ENCODE data around the gene ASTL.
"Not testable (repeated sequence)": the region's sequence is repeated elsewhere in the genome, so short reads cannot be mapped to it uniquely, and the experiment has no call there.

The ASTL gene

DNA sequence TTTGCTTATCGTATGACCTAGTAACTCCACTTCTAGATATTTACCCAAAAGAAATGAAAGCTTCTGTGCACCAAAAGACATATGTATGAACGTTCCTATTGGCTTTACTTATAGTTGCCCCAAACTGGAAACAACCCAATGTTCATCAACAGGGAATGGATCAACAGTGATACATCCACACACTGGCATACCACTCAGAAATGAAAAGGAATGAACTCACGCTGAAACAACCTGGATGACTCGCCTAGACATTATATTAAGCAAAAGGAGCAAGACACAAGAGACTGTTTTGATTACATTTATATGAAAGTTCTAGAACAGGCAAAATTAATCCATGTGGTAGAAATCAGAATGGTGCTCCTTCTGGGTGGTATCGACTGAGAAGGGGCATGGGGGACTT, 40.9 kb downstream of the ASTL start:
- no peak for DNase-seq

DNA sequence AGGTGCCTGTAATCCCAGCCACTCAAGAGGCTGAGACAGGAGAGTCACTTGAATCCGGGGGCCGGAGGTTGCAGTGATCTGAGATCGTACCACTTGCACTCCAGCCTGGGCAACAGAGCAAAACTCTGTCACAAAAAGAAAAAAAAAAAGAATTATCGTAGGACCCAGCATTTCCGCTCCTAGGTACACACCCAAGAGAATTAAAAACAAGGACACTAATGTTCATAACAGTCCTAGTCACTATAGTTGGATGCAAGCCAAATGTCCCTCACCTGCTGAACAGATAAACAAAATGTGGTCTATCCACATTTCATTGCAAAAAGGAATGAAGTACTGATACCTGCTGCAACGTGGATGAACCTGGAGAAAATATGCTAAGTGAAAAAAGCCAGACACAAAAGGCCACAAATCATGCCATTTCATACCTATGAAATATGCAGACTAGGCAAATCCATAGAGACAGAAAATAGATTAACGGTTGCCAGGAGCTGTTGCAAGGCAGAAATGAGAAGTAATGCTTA, 43.1 kb downstream of the ASTL start:
- DNase-seq: no peak

DNA sequence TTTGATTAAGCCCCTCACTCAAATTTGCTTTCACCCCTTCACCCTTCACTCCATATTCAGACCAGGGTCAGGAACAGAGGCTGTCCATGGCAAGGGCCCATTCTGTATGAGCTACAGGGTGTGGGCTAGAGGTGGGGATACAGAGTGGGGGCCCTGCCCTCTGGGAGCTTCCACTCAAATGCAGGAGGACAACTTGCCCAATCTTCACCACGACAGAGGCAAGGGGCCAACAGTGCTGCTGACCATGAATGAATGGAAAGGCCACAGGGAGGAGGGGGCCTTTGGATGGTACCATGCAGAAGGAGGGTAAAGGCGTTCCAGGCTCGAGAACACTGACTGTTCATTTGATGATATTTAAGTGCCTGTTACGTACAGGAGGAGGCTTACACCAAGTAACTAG, 44.8 kb downstream of the ASTL start:
- DNase-seq: no peak

DNA sequence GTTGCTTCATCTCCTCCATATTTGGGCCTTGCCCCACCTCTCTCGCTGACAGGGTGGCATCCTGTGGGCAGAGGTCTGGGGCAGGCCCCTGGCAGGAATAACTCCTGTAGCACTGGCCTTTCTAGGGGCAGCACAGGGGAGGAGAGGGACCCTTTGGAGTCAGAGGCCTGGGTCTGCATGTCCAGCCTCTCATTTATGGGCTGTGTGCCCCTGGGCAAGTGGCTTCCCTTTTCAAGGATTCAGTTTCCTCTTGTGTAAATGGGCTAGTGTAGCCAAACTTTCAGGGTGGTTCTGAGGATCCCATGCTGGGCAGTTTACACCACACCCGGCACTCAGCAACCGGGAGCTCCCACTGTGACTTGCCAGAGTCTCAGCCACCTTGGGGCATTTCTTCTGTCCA, 45.4 kb downstream of the ASTL start:
- DNase-seq: no peak

DNA sequence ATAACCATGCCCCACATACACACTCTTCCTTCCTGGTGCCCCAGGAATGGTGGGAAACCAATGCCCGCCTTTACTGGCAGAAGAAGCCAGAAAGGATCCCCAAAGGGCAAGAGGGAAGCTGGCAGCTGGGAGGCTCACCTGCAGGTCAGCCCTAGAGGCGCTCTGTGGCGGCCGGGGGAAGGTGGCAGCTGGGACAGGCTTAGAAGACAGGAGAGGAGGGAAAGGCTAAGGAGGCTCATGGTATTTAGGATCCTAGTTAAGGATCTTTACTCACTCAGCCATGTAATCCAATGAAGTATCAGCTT, 45.8 kb downstream of the ASTL start:
- no peak for DNase-seq

DNA sequence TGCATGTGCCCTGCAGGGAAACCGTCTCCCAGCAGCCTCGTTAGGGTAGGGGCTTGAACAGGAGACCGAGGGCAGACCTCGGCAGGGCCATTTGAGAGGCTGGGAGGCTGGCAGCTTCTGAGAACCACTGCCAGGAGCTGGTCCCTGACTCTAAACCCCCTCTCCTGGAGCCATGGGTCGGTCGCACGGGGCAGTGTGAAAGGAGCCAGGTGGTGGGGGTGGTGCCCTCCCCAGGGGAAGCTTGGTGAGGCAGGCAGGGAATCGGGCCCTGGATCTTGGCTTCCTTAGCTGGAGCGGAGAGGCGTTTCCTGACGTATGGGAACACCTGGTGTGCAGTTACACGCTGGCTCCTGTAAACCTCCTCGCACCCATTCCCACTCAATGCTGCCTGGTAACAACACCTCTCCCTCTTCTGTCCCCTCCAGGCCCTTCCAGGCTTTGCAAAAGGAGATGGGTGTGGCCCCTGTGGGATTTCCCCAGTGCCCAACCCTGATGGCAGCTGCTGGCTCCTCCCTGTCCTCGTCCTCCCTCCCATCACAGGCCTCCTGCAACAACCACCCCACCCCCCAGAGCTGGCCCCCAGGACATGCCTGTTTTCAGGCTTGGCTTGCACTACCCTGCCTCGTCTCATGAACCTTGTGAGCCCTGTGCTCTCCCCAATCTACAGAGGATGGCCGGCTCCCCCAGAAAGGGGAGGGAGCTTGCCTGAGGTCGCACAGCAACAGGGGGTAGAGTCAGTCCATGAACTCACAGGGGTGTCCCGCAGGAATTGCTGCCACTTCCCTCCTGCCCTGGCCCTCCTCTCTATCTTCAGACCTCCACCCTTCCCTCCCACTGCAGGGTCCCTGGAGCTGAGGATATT, 46.4 kb downstream of the ASTL start:
- DNase-seq: no peak

DNA sequence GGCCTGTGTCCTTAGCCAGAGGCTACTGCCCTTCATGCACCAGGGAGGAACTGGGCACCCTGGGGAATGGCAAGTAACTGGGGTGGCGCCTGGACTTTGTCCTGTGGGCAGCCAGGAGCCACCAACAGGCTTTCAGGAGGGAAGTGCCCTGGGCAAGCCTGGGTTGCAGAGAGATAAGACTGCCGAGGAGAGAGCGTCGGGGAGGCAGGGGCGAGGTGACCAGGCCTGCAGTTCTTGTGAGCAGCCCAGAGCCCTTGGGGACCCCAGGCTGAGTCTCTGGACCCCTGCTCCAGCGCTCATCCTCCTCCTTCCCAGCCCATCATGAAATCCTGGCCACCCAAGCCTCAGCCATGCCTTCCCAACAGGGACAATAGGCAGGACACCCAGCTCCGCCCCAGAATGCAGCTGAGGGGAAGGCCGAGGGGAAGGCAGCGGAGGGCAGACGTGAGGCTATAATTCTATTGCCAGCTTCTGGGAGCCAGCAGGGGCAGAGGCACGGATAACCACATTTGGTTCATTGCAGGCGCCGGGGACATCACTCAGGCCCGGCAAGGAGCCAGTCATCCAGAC, 47.1 kb downstream of the ASTL start:
- DNase-seq: no peak

DNA sequence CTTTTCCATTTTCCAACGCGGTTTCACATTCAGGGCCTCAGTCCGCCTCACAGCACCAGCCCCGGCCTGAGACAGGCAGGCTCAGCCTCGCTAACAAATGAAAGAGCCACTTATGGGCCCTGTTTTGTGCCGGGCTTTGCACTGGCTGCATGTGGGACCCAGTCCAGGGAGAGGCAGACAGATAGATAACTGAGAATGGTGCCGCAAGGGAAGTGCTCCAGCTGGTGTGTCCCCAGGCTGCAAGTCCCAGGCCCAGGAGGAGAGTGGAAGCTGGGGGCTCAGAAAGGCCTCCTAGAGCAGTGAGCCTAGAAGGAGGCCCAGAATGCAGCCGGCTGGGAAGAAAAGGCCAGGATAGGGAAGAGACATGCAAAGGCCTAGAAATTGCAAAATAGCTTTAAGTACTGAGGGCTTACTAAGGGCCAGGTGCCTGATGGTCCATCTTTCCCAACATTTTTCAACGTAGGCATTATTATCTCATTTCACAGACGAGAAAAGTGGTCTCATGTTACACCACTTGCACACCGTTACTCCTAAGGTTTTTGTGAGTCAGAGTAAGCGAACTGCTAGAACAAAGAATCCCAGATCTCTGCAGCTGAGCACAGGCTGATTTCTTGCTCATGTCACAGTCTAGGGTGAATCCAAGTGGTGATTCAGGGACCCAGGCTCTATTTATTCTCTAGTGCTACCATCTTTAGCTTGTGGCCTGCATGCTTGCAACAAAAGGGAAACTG, 47.9 kb downstream of the ASTL start:
- no peak for DNase-seq

DNA sequence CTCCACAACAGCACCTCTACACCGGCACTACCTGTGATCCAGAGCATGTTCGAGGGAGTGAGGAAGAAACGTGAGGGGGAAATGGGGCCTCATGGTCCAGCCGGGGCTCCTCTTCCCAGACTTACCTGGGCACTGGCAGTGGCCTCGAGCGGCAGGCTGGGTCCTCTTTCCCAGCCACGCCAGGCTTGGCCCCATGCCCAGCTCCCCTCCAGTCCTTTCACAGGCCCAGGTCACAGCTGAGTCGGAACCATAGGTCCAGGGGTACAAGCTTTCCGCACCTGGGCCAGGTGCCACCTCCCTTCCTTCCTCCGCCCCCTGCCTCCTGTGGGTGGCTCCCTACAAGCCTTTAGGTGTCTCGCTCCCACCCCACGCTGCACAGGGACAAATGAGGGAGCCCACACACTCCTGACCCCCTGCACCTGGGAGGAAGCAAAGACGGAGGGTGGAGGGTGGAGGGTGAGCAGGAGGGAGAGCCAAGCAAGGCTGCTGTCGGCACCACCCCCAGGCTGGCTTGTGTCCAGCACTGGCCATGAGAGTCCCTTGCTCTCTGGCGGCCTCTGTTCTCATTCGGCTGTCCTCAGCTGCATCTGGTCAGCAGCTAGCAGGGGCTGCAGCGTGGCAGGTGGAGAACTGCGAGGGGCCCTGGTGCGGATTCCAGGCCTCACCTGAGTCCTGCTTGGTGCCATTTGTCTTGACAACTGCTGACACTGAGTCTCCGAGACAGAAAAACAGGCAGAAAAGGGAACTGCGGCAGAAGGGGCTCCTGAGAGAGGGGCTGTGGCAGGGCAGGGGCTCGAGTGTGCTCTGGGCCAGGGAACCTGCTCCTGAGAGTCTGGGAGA, 48.7 kb downstream of the ASTL start:
- DNase-seq: no peak

DNA sequence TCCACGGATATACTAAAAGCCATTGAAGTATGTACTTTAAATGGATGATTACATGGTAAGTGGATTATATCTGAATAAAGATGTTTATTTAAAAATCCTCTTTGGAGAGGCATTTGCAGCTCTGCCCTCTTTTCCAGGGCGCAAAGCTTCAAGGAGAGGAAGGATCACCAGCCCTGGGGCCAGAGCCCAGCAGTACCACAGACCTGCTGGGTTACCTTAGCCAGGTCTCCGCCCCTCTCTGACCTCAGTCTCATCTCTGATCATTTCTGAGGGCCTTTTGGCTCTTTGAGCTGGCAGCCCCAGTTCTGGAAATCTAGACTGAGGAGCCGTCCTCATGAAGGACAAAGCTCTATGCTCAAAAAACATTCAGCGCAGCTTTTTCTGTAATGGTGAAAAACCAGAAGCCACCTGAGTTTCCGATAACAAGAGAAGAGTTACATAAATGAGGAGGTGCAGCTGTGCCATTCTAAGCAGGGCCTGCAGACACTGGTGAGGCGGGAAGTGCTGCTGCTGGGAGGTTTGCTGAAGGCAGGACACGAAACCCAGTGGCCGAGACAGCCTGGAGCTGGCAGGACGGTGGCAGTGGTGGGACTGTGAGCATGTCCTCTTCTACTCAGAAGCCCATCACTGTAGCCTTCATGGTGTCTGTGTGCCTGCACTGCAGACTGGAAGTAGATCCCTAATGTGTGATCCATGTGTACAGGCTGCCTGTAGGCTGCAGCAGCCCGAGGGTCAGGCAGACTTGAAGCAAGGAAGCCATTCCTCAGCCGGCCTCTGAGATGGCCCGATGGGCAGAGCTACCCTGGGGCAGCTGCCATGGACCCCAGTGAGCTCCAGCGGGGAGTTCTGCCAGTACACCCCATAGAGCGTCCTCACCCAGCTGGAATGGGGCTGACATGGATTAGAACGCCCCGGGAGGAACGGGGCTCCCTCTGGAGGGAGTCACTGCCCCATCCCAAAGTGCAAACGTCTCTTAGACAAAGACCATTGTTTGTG, 49.7 kb downstream of the ASTL start:
- DNase-seq: no peak

DNA sequence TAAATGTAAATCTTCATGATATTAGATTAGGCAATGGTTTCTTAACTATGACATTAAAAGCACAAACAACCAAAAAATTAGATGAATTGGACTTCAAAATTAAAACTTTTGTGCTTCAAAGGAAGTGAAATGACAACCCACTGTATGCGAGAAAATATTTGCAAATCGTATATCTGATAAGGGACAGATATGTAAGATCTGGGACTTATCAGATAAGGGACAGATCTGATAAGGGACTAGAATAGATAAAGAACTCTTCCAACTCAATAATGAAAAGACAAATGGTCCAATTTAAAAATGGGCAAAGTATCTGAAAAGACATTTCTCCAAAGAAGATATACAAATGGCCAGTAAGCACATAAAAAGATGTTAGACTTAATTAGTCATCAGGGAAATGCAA, 51.2 kb downstream of the ASTL start:
- DNase-seq: no peak

DNA sequence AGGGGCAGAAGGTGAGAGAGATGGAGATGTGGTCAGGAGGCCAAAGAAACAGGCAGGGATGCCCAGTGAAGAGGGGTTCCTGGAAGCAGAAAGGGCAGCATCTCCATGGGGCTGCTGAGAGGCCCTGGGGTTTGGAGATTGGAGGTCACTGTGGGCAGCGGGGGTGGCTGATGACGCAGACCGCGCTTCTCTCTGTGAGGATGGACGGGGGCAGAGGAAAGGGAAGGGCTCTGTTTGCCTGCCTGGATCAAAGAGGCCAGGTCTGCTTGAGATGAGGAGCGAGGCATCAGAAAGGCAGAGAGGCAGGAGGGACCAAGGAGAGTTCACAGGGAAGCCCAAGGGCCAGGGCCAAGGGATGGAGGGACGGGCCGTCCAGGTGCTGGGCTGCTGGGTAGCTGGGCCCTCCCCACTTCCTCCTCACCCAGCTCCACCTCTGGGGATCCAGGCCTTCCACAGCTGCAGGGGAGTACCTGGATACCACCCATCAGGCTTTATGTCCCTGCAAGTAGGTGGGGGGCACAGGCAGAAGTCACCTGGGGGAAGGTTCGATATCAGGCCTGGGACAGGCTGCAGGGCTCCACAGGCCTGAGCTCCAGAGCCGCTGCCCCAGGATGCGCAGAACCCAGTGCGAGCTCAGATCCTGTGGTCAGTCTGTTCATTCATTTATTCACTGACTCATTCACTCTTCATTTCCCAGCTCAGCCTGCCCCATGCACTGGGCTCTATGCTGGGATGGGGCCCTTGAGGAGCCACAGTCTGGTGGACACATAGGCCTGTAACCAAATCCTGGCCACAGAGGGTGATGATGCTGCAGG, 52.6 kb downstream of the ASTL start:
- no peak for DNase-seq

DNA sequence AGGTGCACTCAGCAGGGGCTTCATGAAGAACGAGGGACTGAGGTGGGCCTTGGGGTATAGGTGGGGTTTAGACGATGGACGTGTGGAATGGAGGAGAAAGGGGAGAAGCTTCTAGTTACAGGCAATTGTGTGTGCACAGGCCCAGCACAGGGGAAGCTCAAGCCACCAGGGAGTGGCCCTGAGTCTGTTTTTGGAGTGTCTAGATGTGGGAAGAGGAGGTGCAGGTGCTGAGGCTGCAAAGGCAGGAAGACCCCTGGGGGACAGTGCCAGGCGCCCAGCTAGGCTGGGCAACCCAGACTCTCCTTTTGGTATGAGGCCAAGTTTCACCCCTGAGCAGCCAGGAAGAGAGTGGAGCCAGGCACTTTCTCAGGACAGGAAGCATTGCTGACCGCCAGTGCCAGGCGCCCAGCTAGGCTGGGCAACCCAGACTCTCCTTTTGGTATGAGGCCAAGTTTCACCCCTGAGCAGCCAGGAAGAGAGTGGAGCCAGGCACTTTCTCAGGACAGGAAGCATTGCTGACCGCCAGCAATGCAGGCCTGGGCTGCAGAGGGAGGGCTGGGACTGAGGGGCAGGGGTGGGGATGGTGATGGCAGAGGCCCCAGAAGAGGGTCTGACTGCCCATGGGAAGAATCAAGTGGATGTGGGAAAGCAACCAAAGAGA, 53.3 kb downstream of the ASTL start:
- not testable (repeated sequence) for DNase-seq

DNA sequence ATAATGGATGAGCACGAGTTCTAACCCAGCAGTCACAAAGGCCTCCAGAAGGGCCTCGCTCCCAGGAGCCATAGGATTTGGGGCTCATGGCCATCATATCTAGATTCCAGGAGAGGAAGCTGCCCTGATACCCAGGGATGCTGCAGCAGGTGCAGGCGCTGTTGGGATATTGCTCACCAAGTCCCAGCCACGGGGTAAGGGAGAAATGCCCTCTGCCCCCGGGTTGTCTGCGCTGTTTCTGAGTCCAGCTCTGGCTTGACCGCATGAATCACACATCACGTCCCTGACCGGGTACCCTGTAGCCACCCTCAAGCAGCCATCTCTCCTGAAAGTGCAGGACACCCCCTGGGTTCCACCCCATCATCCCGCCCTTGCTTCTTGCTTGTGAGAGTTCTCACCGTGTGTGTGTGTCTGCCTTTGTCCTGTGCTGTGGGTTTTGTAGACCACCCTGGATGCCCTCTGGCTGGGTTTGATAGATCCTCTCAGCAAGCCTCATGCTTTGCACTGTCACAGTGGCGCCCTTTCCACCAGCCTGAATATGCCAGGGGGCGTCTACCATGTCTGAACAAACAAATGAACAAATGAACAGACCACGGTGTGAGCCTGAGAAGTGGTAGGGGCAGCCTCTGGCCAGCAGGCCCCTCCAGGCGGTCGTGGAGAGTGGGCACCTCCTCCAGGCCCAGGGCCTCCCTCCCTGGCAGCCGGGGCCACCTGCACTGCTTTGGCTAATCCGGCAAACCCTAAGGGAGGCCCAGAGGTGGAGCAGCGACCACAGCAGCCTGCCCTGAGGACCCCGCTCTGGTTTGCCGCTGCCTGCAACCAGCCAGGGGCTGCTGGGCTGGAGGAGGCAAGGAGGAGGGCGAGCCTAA, 54.1 kb downstream of the ASTL start:
- DNase-seq: no peak

DNA sequence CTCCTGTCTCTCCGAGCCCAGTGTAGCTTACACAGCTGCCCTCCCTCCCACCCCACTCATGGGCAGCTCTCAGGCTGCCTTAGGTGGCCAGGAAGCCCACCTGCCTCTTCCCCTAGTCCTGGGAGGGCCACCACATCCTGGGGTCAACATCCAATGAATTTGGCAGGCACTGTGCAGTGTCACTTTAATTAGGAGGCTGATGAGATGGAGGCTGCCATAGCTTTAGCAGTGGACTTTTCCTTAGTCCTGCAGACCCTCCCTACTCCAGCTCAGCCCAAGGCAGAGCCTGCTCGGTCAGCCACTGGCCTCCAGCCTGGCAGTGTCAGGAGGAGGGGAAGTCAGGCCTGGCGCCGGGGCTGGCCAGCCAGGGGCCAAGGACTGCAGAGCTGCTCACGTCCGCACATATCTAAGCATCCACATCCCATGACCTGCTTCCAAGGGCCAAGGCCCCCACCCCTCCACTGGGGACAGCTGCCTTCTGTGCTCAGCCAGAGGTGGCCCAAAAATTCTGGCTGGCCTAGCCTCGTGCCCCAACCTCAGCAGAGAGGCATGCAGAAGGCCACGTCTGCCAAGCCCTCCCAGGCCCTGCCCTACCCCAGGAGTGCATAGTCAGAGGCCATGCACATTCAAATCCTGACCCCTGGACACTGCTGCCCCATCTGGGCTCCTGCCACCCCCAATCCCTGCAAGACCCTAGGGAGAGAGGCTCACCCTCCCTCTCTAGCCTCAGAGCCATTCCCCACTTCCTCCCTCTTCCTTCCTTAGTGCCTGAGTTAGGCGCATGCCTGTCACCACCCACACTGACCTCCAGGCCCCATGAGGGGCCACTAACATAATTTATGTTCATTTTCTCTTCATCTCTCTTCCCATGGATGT, 55.0 kb downstream of the ASTL start:
- no peak for DNase-seq

DNA sequence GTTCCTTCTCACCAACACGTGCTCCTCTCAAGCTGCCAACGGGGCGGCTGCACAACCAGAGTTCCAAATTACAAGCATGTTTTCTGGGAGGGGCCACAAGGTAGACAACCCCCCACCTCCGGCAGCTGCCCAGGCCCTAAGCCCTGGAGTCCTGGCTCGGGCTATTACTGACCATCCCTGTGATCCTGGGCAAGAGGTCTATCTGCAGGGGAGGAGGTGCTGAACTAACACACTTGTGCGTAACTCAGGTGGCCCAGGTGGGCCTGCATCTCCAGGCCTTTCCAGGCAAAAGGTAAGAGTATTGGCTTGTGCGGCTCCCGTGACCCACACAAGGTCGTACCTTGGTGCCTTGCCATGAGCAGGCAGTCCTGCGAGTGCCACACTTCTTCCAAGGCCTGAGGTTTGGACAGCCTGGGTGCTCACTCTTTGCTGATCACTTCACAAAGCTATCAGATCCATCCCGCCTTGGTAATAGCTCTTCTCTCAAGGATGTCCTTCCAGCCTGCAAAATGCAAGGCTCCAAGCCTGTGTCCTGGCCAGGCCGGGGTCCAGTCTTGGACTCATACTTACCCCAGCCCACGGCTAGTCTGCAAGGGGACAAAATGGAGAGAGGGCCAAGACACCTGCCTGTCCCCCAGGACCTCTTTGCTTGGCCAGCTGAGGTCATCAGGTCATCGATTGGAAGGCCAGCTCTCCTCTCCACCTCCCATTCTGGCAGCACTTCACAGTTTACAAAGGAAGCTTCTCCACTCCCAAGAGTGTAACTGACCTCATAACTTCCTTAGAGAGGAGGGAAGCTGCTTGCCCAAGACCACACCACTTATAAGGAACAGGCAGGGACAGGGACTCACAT, 55.9 kb downstream of the ASTL start:
- DNase-seq: no peak

DNA sequence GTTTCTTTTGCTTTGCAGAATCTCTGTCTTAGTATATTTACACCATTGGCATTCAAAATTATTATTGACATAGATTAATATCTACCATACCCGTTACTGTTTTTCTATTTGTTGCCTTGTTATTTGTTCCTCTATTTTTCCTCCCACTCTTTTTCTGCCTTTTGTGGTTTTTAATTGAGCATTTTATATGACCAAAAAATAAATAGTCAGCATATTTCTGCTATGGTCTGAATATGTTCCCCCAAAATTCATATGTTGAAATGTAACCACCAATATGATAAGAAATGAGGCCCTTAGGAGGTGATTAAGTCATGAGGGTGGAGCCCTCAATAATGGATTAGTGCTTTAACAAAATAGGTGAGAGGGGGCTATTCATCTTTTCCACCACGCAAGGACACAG, 57.3 kb downstream of the ASTL start:
- DNase-seq: no peak
